ENCODE results near the gene LYST. TPM values are rescaled to one million over a fixed set of nuclear protein-coding genes. Genes with fewer than 3 reads are reported as not detected.
"Not testable (repeated sequence)": the region's sequence is repeated elsewhere in the genome, so short reads cannot be mapped to it uniquely, and the experiment has no call there.

The LYST gene
- total RNA-seq, 4 donors from 2014 or later = 22.8 to 46.7 (median 32.1) TPM

- Histone ChIP-seq H3K4me1 (no peaks in the 10 kb centered on the region), H3K4me3 (no peak overlapping the region), H3K27ac (no peak overlapping the region), H3K27me3 (no peaks in the 10 kb centered on the region), H3K9me3 (no peaks in the 10 kb centered on the region), H3K36me3 (peaks cover 0 to 40% (median 5%) of the 10 kb centered on the region in 4 donors)
- TF ChIP-seq POLR2AphosphoS5 (IDR thresholded peaks at IDR 0.05) (no peak), POLR2A (IDR thresholded peaks at IDR 0.05) (no peak), EP300 (IDR thresholded peaks at IDR 0.05; ENCODE audit: low read depth) (no peak)
- TF ChIP-seq, protein P1, sequence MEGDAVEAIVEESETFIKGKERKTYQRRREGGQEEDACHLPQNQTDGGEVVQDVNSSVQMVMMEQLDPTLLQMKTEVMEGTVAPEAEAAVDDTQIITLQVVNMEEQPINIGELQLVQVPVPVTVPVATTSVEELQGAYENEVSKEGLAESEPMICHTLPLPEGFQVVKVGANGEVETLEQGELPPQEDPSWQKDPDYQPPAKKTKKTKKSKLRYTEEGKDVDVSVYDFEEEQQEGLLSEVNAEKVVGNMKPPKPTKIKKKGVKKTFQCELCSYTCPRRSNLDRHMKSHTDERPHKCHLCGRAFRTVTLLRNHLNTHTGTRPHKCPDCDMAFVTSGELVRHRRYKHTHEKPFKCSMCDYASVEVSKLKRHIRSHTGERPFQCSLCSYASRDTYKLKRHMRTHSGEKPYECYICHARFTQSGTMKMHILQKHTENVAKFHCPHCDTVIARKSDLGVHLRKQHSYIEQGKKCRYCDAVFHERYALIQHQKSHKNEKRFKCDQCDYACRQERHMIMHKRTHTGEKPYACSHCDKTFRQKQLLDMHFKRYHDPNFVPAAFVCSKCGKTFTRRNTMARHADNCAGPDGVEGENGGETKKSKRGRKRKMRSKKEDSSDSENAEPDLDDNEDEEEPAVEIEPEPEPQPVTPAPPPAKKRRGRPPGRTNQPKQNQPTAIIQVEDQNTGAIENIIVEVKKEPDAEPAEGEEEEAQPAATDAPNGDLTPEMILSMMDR (IDR thresholded peaks at IDR 0.05) = no peak
- in situ Hi-C loops (cut with MboI; ENCODE audit: low pct_ligation_motif_present in 1 of 4, low pct_unique_long_range_greater_than_20kb in 1 of 4, low sequenced_read_pairs in 3 of 4) (no loop called here), intact Hi-C loops (cut with DNase I; ENCODE audit: low total_unique reads) (no loop called here)
- WGBS, 2 donors (ENCODE audit: low coverage in 1 of 2) = 97 to 98% methylated on average over 5 to 6 of the region's 6 CpGs
- no peak for DNase-seq
These were observed 107.4 kb downstream of the LYST start for GRCh38 chr1:235759336-235759735.

GRCh38 chr1:235758931-235759330 is 107.8 kb downstream of the LYST start:
- H3K27ac ChIP-seq = no peak overlapping the region
- peaks cover 0 to 39% (median 5%) of the 10 kb centered on the region in 4 donors for H3K36me3 ChIP-seq
- H3K4me3 ChIP-seq = no peak overlapping the region
- in situ Hi-C loops (cut with MboI; ENCODE audit: low pct_ligation_motif_present in 1 of 4, low pct_unique_long_range_greater_than_20kb in 1 of 4, low sequenced_read_pairs in 3 of 4) (no loop called here), intact Hi-C loops (cut with DNase I; ENCODE audit: low total_unique reads) (no loop called here)
- TF ChIP-seq POLR2A (IDR thresholded peaks at IDR 0.05) (no peak), POLR2AphosphoS5 (IDR thresholded peaks at IDR 0.05) (no peak), EP300 (IDR thresholded peaks at IDR 0.05; ENCODE audit: low read depth) (no peak)
- TF ChIP-seq, protein P1 (IDR thresholded peaks at IDR 0.05) = no peak
- H3K4me1 ChIP-seq = no peaks in the 10 kb centered on the region
- no peak for DNase-seq
- H3K27me3 ChIP-seq = no peaks in the 10 kb centered on the region
- 74% methylated on average over 2 to 6 of the region's 6 CpGs for WGBS, 2 donors (ENCODE audit: low coverage in 1 of 2)
- no peaks in the 10 kb centered on the region for H3K9me3 ChIP-seq

GRCh38 chr1:235757587-235758096 is 109.1 kb downstream of the LYST start:
- intact Hi-C loops (cut with DNase I; ENCODE audit: low total_unique reads) (no loop called here), in situ Hi-C loops (cut with MboI; ENCODE audit: low pct_ligation_motif_present in 1 of 4, low pct_unique_long_range_greater_than_20kb in 1 of 4, low sequenced_read_pairs in 3 of 4) (no loop called here)
- H3K36me3 ChIP-seq = peaks cover 0 to 38% (median 4%) of the 10 kb centered on the region in 4 donors

GRCh38 chr1:235754186-235754585 is 112.5 kb downstream of the LYST start:
- H3K9me3 ChIP-seq; H3K4me3 ChIP-seq; intact Hi-C loops (cut with DNase I; ENCODE audit: low total_unique reads); in situ Hi-C loops (cut with MboI; ENCODE audit: low pct_ligation_motif_present in 1 of 4, low pct_unique_long_range_greater_than_20kb in 1 of 4, low sequenced_read_pairs in 3 of 4); DNase-seq; H3K27me3 ChIP-seq; H3K27ac ChIP-seq; H3K4me1 ChIP-seq: not testable (repeated sequence)
- 90 to 91% methylated on average over 1 to 3 of the region's 3 CpGs for WGBS, 2 donors (ENCODE audit: low coverage in 1 of 2)
- H3K36me3 ChIP-seq = peaks cover 0 to 40% (median 0%) of the 10 kb centered on the region in 4 donors

More at GRCh38 chr1:235757587-235758096, 109.1 kb downstream of the LYST start:
- Histone ChIP-seq H3K27ac (no peak overlapping the region), H3K27me3 (no peaks in the 10 kb centered on the region), H3K4me3 (no peak overlapping the region), H3K9me3 (no peaks in the 10 kb centered on the region), H3K4me1 (no peaks in the 10 kb centered on the region)
- TF ChIP-seq POLR2A (IDR thresholded peaks at IDR 0.05) (no peak), EP300 (IDR thresholded peaks at IDR 0.05; ENCODE audit: low read depth) (no peak), POLR2AphosphoS5 (IDR thresholded peaks at IDR 0.05) (no peak)
- TF ChIP-seq, protein P1 (IDR thresholded peaks at IDR 0.05) = no peak
- no peak for DNase-seq

- no peak overlapping the region for H3K4me3 ChIP-seq
- intact Hi-C loops (cut with DNase I; ENCODE audit: low total_unique reads) = no loop called here
- no peak for DNase-seq
- in situ Hi-C loops (cut with MboI; ENCODE audit: low pct_ligation_motif_present in 1 of 4, low pct_unique_long_range_greater_than_20kb in 1 of 4, low sequenced_read_pairs in 3 of 4) = loop anchor here in 1 of 4 donors (25.0 kb wide), 1 partner anchor 238 kb away; the partner anchor contains the start of gene B3GALNT2
- no peak for TF ChIP-seq POLR2A (IDR thresholded peaks at IDR 0.05)
- TF ChIP-seq POLR2AphosphoS5 (IDR thresholded peaks at IDR 0.05) = no peak
- no peak for TF ChIP-seq EP300 (IDR thresholded peaks at IDR 0.05; ENCODE audit: low read depth)
- peaks cover 0 to 23% (median 3%) of the 10 kb centered on the region in 4 donors for H3K36me3 ChIP-seq
- H3K27ac ChIP-seq = no peak overlapping the region
- no peaks in the 10 kb centered on the region for H3K4me1 ChIP-seq
- H3K27me3 ChIP-seq = no peaks in the 10 kb centered on the region
- H3K9me3 ChIP-seq = no peaks in the 10 kb centered on the region
- 56 to 80% methylated on average over 1 of the region's 1 CpG for WGBS, 2 donors (ENCODE audit: low coverage in 1 of 2)
These were observed 116.9 kb downstream of the LYST start for GRCh38 chr1:235749755-235750300.
